HG02840 (cell line): ENCODE results near the gene TREML2.
"Not testable (repeated sequence)": the region's sequence is repeated elsewhere in the genome, so short reads cannot be mapped to it uniquely, and the experiment has no call there.

Experiments
- ATAC-seq: cut with Tn5 transposase; IDR thresholded peaks from one replicate; pipeline ENCODE4 v1.9.1; 2021; ENCODE audit warnings: mild to moderate bottlenecking, moderate library complexity, moderate number of reproducible peaks; ENCODE audit not compliant: unreplicated experiment, low FRiP score

TREML2 gene, protein sequence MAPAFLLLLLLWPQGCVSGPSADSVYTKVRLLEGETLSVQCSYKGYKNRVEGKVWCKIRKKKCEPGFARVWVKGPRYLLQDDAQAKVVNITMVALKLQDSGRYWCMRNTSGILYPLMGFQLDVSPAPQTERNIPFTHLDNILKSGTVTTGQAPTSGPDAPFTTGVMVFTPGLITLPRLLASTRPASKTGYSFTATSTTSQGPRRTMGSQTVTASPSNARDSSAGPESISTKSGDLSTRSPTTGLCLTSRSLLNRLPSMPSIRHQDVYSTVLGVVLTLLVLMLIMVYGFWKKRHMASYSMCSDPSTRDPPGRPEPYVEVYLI

DNA sequence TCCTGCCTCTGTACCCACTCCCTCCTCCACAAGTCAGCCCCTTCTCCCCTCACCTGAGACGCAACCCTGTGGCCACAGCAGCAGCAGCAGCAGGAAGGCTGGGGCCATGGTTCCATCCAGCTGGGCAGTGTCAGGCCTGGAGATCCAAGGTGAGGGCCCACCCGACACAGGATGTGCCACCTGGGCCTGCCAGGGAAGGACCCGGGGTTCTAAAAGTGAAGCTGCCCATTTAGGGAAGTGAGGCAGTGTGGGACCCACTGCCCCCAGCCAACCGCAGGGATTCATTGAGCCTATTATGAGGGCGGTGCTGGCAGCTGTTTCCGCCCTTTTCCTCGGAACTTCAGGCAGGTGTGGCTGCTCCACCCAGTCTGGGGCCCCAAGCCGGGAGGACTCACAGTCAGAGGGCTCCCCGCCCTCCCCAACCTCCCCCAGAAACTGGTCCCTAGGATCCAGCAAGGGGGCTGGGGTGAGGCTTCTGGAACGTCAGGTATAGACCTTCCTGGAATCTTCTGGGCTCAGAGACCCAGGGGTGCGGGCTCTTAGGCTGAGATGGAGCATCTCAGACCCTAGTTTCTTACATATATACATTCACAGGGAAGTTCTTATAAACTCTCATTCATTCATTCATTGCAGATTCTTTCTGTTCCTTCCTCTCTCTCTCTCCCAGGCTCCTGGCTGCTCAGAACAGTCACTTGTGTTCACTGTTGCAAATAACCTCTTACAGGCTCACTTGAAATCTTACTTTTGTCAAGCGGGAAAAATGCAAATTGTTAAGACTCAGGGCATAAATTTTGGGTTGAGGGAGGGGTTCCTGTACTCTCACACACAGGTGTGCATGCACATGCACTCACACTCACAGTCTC is at the start of gene TREML2:
Gene TREML2, minus strand, starts transcription at position 249 of the 863 bp plus-strand sequence. Its CDS starts 141 bp downstream, at position 108.
- no peak for ATAC-seq

- no peak for ATAC-seq
These were observed 47.1 kb upstream of the TREML2 start for GRCh38 chr6:41247882-41248705.

DNA sequence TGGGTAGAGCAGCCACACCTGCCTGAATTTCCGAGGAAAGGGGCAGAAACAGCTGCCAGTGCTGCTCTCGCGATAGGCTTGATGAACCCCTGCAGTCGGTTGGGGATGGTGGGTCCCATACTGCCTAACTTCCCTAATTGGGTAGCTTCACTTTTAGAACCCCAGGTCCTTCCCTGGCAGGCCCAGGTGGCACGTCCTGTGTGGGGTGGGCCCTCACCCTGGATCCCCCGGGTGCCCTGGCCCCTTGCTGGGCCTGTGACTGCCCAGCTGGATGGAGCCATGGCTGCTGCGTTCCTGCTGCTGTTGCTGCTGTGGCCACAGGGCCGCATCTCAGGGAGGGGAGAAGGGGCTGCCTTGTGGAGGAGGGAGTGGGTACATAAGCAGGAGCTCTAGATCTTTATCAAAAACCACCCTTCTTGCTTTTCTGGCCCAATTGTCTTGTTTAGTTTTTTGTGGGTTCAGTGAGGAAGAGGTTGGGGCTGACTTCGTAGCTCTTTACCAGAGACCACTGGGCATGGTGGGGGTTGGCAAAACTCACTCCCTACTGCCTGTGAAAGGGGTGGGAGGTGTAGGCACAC is 46.4 kb upstream of the TREML2 start:
- no peak for ATAC-seq

- not testable (repeated sequence) for ATAC-seq
These were observed 45.6 kb upstream of the TREML2 start for GRCh38 chr6:41246529-41246928.

DNA sequence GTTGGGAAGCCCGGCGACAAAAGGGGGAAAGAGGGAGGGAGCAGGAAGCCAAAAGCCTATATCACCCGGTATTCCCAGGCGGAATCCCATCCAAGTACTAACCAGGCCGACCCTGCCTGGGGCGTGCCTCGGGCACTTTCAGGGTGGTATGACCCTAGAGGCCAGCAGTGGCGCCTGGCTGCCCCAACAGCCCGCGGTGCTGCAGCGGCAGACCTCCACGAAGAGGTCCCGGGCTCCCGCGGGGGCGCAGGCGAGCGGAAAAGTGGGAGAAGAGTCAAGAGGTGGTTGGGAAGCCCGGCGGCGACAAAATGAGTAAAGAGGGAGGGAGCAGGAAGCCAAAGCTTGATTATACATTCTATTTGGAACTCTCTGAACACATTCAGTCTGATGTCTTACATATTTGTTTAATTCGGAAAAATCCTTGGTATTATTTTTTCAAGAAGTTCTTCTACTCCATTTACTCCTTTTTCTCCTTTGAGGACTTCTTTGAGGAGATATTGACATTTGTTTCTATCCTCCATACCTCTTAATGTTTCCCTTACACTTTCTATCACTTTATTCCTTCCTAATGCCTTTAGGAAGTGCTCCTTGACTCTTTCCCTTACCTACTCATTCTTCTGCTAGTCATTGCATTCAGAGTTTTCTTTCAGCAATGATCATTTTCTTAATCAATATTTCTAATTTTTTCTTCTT is 38.7 kb upstream of the TREML2 start:
- no peak for ATAC-seq

DNA sequence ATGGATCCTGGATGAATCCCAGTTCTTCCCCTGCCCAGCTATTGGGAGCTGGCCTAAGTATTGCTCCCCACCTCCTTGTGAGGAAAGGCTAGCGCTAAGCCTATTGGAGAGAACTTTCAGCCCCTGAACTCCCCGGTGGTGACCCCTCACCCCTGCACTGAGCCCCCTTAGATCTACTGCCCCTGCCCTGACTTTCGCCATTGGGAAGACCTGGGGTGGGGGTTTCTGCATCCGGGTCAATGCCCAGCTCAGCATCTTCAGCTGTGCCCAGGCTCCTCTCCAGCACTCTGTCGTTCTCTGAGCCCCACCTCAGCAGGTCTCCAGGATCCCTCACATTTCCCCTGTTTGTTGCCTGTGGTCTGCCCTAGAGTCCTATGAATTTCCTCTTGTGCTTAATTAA is 36.2 kb upstream of the TREML2 start:
- ATAC-seq = no peak

- ATAC-seq = no peak
These were observed 35.3 kb upstream of the TREML2 start for GRCh38 chr6:41236276-41236675.

DNA sequence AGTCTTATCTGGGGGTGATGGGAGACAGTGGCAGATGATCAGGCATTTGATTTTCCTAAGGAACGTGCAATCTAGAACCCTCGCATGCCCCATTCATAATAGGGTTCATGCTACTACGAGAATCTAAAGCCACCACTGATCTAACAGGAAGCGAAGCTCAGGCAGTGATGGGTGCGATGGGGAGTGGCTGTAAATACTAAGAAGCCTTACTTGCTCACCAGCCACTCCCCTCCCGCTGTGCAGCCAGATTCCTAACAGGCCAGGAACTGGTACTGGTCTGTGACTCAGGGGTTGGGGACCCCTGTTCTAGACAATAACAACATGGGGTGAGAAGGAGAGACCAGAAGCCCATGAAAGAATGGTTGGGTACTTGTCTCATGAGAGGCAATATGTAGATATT is 31.7 kb upstream of the TREML2 start:
- ATAC-seq = no peak

GRCh38 chr6:41231246-41231645 is 30.3 kb upstream of the TREML2 start:
- ATAC-seq = no peak

DNA sequence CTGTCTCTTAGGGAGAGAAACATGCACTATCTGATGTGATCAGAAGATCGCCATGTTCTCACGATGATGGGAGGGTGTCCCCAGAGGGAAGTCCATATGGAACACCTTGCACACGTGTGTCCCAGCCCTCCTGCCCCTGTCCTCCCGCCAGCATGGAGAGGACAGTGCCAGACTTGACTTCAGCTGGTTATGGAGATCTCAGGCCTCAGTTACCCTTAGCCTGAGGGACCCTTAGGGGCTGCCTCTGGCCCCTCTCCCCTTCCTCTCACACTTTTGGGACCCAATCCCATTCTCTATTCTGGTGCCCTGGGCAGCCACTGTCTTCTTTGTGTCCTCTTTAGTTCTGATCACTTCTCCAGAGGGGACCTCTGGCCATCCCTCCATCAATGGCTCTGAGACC is 28.8 kb upstream of the TREML2 start:
- ATAC-seq = no peak

DNA sequence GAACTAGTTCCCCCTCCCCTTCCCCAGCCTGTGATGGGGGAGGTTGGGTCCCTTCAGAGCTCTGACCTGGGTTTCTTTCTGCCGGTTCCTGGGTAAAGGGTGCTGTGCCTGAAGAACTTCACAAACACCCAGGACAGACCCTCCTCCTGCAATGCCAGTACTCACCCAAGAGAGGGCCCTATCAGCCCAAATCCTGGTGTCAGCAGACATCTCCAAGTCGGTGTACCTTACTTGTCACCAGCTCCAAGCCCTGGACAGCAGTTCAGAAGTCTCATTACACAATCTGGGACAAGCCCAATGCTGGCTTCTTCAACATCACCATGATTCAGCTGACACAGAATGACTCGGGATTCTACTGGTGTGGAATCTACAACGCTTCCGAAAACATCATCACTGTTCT is 27.7 kb upstream of the TREML2 start:
- ATAC-seq = no peak

- no peak for ATAC-seq
These were observed 27.1 kb upstream of the TREML2 start, which contains the start of gene TREML4 for GRCh38 chr6:41228096-41228495. TREML4 (plus strand) TSS chr6:41228349; CDS start chr6:41228428, 79 bp downstream.

DNA sequence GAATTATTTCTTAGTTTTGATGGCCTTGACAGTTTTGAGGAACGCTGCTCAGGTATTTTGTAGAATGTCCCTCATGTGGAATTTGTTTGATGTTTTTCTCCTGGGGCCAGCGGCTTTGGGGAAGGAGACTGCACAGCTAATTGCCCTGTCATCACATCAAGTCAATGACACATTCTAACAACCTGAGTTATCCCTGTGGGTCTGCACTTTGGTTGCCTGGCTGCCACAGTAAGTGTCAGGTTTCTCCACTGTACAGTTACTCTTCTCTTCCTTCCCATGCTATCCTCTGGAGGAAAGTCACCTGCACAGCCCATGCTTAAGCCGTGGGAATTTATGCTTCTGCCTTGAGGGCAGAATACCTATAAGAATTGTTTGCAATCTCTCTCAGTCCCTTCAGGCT is 25.8 kb upstream of the TREML2 start:
- ATAC-seq = no peak

DNA sequence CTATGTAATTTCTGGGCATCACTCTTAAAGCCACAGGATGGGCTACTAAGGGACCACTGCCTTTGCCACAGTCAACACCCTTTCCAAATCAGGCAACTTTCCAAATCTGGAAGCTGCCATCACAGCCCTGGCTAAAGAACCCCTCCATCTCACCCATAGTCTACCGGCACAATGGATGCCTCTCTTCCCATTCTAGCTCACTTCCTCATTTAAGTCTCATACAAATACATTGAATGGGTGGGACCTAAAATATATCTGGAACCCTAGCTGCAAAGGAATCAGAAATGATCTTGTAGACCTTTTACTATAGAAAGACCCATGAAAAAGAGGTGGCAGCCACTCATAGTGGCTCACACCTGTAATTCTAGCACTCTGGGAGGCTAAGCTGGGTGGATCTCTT is 23.9 kb upstream of the TREML2 start:
- no peak for ATAC-seq

GRCh38 chr6:41222513-41222912 is 21.6 kb upstream of the TREML2 start:
- no peak for ATAC-seq

- no peak for ATAC-seq
These were observed 21.1 kb upstream of the TREML2 start for GRCh38 chr6:41222045-41222444.

DNA sequence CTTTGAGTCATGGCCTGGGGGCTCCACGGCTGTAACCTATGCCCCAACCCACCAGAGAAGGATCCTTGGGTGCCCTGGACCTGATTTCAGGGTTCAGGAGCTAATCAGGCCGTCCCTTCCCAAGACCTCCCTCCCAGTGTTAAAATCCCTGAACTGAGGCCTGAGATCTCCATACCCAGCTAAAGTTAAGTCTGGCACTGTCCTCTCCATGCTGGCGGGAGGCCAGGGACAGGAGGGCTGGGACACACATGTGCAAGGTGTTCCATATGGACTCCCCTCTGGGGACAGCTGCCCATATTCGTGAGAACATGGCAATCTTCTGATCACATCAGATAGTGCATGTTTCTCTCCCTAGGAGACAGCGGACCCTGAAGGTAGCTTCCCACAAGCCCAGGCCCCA is 15.7 kb upstream of the TREML2 start:
- no peak for ATAC-seq

DNA sequence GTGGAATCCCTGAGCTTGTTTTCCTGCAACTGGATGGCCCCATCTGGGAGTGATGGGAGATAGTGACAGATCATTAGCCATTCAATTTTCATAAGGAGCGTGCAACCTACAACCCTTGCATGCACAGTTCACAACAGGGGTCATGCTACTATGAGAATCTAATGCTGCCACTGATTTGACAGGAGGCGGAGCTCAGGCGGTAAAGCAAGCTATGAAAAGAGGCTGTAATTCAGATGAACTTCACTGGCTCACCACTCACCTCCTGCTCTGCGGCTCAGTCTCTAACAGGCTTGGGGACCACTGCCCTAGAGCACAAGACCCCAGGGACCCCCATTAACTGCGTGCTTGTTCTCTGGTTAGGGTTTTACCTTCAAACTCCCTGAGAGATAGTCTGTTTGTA is 14.8 kb upstream of the TREML2 start:
- no peak for ATAC-seq

- no peak for ATAC-seq
These were observed 13.8 kb upstream of the TREML2 start for GRCh38 chr6:41214559-41215238.
